ENCODE results near the gene GATB.

GRCh38 chr4:151691639-151692442, 69.0 kb downstream of the GATB start:
- TF ChIP-seq CTCF (IDR thresholded peaks at IDR 0.05) (no peak), POLR2A (IDR thresholded peaks at IDR 0.05) (no peak)

All from adrenal gland (tissue), 5 donors.